Measurements from ENCODE around the gene FCER2.

Gene FCER2

GRCh38 chr19:7648265-7649014, 53.5 kb downstream of the FCER2 start:
- H3K79me2 ChIP-seq (ENCODE audit: insufficient read depth, low read length) = no peaks in the 10 kb centered on the region

DNA sequence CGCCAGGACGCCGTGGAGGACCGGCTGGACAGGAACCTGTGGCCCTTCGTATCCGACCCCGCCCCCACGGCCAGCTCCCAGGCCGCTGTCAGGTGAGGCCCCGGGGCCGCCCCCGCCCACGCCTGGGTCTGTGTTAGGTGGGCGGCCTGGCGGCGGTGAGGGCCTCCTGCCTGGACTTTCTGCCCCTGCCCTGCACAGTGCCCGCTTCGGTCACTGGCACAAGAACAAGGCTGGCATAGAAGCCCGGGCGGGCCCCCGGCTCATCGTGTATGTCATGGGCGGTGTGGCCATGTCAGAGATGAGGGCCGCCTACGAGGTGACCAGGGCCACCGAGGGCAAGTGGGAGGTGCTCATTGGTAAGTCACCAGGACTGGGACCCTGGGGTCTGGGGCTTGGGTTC, 54.8 kb downstream of the FCER2 start:
- no peaks in the 10 kb centered on the region for H3K9me3 ChIP-seq (ENCODE audit: low read length)
- no peak overlapping the region for H2AFZ ChIP-seq (ENCODE audit: low read length)
- H3K27ac ChIP-seq (ENCODE audit: low read depth, low read length, poor library complexity, severe bottlenecking) = no peak overlapping the region
- no peak overlapping the region for H3K4me3 ChIP-seq (ENCODE audit: low read depth, low read length, poor library complexity, severe bottlenecking)
- no peaks in the 10 kb centered on the region for H4K20me1 ChIP-seq (ENCODE audit: insufficient read depth, low read length)
- H3K36me3 ChIP-seq (ENCODE audit: insufficient read depth, low read length) = peaks cover 26% of the 10 kb centered on the region
- no peak overlapping the region for H3K4me2 ChIP-seq (ENCODE audit: low read length)
- H3F3A ChIP-seq (ENCODE audit: insufficient read depth, low read length) = no peaks in the 10 kb centered on the region
- peaks cover 1% of the 10 kb centered on the region for H3K4me1 ChIP-seq (ENCODE audit: insufficient read depth, low read length, severe bottlenecking)
- no peaks in the 10 kb centered on the region for H3K79me2 ChIP-seq (ENCODE audit: insufficient read depth, low read length)
- H3K27me3 ChIP-seq (ENCODE audit: insufficient read depth, low read length) = 0 out of 2 replicates have a peak, but pooled peaks cover 3% of the 10 kb centered on the region
- no peaks in the 10 kb centered on the region for H3K9me2 ChIP-seq (ENCODE audit: low read depth, low read length)
- no peak for TF ChIP-seq CTCF (IDR thresholded peaks at IDR 0.05; ENCODE audit: low read length)
- no peak for TF ChIP-seq EZH2 (IDR thresholded peaks at IDR 0.05; ENCODE audit: borderline replicate concordance, low read length)
- no peak overlapping the region for H3K9ac ChIP-seq (ENCODE audit: low read length)

More at GRCh38 chr19:7648265-7649014, 53.5 kb downstream of the FCER2 start:
- Histone ChIP-seq H3K27ac (ENCODE audit: low read depth, low read length, poor library complexity, severe bottlenecking) (no peak overlapping the region), H3K4me3 (ENCODE audit: low read depth, low read length, poor library complexity, severe bottlenecking) (no peak overlapping the region), H3K27me3 (ENCODE audit: insufficient read depth, low read length) (0 out of 2 replicates have a peak, but pooled peaks cover 6% of the 10 kb centered on the region), H4K20me1 (ENCODE audit: insufficient read depth, low read length) (no peaks in the 10 kb centered on the region), H2AFZ (ENCODE audit: low read length) (no peak overlapping the region), H3K4me1 (ENCODE audit: insufficient read depth, low read length, severe bottlenecking) (peaks cover 5% of the 10 kb centered on the region), H3K9me2 (ENCODE audit: low read depth, low read length) (no peaks in the 10 kb centered on the region), H3K4me2 (ENCODE audit: low read length) (no peak overlapping the region), H3K9ac (ENCODE audit: low read length) (no peak overlapping the region), H3K9me3 (ENCODE audit: low read length) (no peaks in the 10 kb centered on the region), H3K36me3 (ENCODE audit: insufficient read depth, low read length) (peaks cover 26% of the 10 kb centered on the region), H3F3A (ENCODE audit: insufficient read depth, low read length) (no peaks in the 10 kb centered on the region)
- TF ChIP-seq CTCF (IDR thresholded peaks at IDR 0.05; ENCODE audit: low read length) (no peak), EZH2 (IDR thresholded peaks at IDR 0.05; ENCODE audit: borderline replicate concordance, low read length) (no peak)

- H3K27ac ChIP-seq (ENCODE audit: low read depth, low read length, poor library complexity, severe bottlenecking) = no peak overlapping the region
- H3K4me2 ChIP-seq (ENCODE audit: low read length) = no peak overlapping the region
- H3F3A ChIP-seq (ENCODE audit: insufficient read depth, low read length) = no peaks in the 10 kb centered on the region
- peaks cover 26% of the 10 kb centered on the region for H3K36me3 ChIP-seq (ENCODE audit: insufficient read depth, low read length)
- H2AFZ ChIP-seq (ENCODE audit: low read length) = no peak overlapping the region
- no peaks in the 10 kb centered on the region for H3K9me2 ChIP-seq (ENCODE audit: low read depth, low read length)
- H3K9me3 ChIP-seq (ENCODE audit: low read length) = no peaks in the 10 kb centered on the region
- no peak overlapping the region for H3K4me3 ChIP-seq (ENCODE audit: low read depth, low read length, poor library complexity, severe bottlenecking)
- no peaks in the 10 kb centered on the region for H4K20me1 ChIP-seq (ENCODE audit: insufficient read depth, low read length)
- H3K27me3 ChIP-seq (ENCODE audit: insufficient read depth, low read length) = 0 out of 2 replicates have a peak, but pooled peaks cover 3% of the 10 kb centered on the region
- no peak overlapping the region for H3K9ac ChIP-seq (ENCODE audit: low read length)
- TF ChIP-seq CTCF (IDR thresholded peaks at IDR 0.05; ENCODE audit: low read length) (no peak), EZH2 (IDR thresholded peaks at IDR 0.05; ENCODE audit: borderline replicate concordance, low read length) (no peak)
- no peaks in the 10 kb centered on the region for H3K4me1 ChIP-seq (ENCODE audit: insufficient read depth, low read length, severe bottlenecking)
- H3K79me2 ChIP-seq (ENCODE audit: insufficient read depth, low read length) = no peaks in the 10 kb centered on the region
Observed at GRCh38 chr19:7646426-7646700, 55.6 kb downstream of the FCER2 start.
